HG03571 (cell line): Measurements from ENCODE around the gene OSBPL5.

Experiments
- ATAC-seq: cut with Tn5 transposase; IDR thresholded peaks from one replicate; pipeline ENCODE4 v1.9.1; 2021; ENCODE audit not compliant: unreplicated experiment

Gene OSBPL5

DNA sequence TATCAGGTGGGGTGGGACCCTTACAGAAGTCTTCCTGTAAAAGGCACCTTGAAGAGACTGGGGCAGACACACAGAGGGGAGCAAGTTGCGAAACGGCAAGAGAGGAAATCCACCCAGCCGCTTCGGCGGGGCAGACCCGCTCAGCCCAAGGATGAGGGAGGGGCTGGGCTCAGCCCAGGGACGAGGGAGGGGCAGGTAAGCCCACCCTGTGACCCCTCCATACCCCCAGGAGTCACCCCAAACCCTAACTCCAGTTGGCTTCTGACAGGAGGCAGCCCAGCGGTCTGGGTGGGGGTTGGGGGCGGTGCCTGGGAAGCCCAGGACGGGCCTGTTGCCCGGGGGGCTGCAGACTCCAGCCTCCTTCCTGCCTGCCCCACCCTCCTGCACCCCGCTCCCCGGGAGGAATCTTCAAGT is 965 bp downstream of the OSBPL5 start:
- no peak for ATAC-seq

DNA sequence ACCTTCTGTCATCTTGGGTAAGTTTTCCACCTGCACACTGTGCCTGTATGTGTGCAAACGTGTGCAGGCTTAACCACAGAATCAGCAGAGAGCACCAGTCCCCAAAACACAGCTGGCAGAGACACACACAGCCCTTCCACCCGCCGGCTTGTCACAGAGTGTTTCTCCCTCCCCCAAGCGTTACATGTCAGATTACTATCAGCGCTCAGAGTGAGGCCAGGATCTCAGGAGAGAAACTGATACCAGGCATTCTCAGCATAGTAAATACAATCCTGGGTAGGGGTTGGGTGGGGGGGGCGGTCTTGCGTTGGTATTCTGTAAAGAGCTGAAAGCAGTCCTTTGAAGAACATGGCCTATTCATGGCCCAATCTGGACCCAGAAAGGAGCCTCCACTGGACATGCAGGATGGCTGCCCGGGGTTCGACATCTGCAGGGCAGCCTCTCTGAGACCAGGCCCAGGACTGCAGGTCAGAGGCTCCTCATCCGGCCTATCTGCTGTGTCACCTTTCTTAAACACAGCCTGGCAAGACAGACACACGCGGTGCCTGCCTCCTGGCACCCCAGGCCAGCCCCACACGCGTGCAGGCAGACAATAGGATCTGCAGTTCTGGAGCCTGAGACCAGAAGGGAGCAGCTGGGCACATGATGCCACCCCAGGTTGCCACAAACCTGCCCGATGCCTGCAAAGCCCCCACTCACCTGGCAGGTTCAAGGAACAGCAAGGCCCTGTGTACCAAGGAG is 1.7 kb downstream of the OSBPL5 start:
- ATAC-seq, result no peak

DNA sequence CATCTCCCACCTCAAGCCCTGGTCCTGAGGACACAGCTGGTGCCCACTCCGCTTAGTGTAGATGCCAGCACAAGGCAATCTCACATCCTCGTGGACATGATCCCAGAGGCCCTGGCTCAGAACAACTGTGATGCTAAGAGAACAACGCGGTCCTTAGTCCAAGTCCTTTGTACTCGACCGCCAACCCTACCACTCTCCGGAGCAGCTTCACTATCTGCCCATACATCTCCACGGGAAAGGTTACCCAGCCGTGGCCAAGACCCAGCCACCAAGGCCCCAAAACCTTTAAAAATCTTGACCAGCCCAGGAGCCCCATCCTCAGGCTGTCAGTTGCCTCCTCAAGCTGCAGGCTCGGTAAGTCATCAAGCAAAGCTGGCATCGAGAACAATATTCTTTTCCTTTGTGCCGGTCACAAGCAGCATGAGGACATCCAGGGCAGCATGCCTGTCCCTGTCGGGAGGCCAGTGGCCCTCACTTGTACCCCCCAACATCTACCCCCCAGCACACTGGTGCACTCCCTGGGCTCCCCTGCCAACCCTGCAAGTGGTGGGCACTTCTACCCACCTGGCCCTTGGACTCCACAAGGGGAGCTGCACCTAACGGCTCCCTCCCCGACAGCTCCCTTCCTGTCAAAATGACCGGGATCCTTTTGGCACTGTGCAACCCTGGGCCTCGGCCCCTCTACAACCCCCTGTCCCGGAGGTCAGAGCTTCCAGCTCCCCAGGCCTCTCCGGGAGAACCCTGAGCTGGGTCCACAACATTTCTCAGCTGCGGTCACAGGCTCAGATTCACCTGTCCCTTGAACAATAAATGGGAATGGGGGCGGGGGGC is 2.5 kb downstream of the OSBPL5 start:
- no peak for ATAC-seq

DNA sequence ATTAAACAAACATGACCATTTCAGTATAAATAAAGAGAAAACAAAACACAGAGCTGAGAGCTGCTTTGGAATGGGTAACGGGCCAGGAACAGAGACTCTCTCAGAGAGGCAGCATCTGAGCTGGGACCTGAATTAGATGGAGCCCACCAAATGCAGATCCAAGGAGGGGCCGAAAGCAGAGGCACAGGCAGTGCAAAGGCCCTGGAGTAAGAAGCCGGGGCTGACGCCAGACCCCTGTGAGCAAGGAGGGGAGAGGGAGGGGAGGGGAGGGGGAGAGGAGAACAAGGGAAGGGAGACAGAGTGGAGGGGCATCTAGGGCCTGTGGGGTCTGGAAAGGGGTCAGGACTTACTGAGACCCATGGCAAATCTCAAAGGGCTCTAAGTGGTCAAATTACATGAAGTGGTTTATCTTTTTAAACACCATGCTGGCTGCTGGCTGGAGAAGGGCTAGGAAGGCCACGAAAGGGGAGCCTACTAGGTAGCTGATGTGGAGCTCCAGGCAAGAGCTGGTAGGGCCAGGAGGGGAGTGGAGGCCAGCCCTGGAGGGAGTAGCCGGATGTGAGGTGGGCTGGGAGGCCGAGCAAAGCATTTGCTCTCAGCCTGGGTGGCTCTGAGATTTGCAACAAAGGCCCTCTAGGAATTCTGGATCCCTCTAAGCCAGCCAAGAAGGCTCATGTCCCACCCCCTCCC is 3.2 kb downstream of the OSBPL5 start:
- no peak for ATAC-seq

DNA sequence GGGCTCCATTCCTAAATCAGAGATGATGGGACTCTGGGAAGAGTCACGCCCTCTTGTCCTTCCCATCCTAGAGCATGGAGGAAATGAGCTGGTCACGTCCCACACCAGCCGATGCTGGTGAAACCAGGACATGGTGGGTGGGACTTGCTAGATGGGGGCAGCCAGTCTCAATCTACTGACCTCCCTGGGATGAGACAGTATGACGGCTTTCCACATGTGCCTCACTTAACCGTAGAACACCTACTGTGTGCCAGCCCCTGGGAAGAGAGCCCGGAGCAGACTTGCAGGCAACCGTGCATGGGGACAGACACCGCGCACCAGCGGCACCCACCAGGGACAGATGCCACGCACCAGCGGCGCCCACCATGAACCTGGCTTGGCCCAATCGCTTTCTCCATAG is 3.8 kb downstream of the OSBPL5 start:
- no peak for ATAC-seq

DNA sequence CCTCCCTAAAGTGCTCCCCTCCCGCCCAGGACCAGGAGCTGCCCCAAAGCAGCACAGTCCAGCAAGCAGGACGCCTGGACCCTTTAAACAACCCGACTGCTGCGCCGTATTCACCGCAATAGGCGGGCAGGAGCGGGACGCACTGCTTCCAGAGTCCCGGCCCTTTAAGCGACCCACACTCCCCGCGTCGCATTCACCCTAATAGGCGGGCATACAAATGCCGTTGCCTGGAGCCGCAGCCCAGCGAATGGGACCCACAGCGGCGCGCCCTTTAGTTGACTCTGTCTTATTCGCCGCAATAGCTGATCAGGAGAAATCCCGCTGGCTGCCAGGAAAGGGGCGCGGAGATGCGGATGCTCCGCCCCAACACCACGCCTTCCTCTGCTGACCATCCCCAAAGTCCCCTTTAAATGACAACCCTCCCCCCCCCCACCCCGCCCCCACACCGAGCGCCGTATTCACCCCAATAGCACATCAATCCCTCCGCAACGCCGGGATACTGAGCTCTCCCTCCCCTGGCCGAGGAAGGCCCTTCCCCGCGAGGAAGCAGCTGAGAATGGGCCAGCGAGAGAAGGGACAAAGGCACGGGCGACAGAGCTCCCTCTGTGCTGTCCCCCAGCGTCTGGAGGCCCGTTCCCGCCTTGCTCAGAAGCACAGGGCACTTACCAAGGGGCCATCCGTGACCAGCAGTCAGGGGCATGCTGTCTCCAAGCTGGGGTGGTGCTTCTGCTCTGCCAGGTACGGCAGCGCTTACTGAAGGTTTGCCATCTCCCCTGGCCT is 4.7 kb downstream of the OSBPL5 start:
- ATAC-seq, result no peak

DNA sequence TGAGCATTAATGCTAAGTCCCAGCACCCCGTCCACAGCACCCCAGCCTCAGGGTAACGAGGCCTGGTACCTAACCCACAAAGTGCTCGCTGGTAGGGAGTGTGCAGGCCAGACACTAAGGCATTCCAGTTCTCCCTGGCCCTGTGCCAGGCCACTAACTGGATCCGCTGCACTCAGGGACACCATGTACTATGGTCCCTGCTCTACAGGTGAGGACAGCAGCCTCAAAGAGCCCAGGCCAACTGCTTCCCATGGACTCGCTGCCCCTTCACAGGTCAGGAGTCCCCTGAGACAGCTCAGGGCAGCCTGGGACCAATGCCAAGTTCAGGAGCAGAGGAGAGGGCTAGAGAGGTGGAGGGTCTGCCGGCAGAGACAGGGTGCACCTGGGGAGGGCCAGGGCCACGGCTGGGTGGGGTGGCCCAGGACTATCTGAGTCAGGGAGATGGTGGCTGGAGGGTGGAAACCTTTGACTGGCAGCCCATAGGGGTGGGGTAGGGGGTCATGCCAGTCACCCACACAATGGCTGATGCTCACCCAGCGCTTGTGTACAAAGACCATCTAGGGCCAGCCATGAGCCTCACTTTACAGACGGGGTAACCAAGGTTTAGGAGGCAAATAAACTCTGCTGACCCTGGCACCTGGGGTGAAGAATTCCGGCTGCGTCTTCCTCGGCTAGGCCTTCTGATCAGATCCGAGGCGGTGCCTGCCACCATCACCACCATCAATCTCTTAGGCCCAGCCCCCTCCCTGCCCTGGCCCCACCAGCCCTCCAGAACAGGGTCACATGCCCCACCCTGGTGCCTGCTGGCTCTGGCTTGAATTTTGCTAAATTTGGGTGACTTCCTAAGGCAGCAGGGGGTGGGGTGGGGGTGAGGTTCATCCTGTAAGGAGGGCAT is 5.6 kb downstream of the OSBPL5 start:
- ATAC-seq, result no peak

DNA sequence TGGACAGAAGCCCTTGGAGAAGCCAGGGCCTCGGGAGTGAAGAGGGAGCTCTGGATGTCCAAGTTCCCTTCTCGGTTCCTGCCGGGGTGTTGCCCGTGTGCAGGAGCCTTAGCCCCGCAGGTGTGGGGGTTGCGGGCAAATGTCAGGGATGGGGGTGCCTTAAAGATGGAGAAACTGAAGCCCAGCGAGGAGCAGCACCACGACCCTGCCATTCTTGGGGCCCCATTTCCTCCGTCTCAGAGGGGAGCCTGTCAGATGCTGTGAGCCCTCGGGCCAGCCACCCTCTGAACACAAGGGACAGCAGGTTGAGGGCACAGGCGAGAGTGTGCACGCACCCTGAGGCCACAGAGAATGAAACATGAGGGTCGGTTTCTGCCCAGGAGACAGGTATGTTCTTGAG is 6.3 kb downstream of the OSBPL5 start:
- ATAC-seq, result no peak

DNA sequence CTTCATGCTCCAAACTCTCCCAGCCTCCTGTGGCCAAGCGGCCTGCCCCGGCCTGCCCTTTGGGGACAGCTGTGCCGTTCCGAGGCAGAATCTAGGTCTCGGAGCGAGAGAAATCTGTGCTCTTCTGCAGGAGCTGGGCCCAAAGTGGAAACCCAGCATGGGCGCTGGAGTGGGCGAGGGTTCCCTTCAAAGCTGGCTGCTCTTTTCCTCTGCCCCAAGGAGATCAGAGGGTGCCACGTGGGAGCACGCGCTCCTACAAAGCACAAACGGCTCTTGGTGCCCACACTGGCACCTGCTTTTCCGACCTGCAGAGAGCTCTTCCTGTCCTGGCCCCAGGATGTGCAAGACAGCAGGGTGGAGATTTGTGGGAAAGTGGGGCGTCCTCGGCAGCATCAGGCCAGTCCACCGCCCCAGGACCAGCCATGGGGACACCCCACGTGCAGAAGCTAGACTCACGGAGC is 6.9 kb downstream of the OSBPL5 start:
- no peak for ATAC-seq

DNA sequence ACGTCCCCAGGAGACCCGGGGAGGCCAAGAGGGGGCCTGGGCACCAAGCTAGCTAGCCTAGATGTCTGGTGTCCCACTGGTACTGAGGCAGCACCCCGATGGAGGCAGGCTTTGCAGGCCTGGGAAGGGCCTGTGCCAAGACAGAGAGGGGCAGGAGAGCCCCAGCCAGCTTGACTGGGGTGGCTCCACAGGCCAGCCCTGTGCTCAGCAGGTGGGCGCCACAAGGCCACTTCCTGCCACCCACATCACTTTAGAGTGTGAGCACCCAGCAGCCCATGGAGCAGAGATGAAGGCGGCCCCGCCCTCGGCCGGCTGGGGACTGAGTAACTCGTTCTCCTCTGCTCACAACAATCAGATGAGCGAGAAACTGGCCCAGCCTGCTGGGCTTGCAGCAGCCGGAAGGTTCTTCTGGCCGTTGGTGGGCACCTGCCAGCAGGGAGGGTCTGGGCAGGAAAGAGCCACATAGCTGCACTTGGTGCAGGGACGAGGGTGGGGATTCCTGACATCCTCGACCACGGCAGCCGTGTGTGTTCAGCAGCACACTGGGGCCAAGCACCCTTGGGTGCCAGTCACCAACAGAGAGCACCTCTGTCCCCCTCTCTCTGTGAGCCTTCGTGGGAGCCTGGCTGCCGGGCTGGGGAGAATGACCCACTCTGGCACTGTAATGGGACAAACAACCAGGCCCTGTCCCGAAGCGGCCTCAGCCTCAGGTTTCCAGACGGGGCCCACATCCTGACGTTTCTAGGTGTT is 7.6 kb downstream of the OSBPL5 start:
- ATAC-seq, result no peak

DNA sequence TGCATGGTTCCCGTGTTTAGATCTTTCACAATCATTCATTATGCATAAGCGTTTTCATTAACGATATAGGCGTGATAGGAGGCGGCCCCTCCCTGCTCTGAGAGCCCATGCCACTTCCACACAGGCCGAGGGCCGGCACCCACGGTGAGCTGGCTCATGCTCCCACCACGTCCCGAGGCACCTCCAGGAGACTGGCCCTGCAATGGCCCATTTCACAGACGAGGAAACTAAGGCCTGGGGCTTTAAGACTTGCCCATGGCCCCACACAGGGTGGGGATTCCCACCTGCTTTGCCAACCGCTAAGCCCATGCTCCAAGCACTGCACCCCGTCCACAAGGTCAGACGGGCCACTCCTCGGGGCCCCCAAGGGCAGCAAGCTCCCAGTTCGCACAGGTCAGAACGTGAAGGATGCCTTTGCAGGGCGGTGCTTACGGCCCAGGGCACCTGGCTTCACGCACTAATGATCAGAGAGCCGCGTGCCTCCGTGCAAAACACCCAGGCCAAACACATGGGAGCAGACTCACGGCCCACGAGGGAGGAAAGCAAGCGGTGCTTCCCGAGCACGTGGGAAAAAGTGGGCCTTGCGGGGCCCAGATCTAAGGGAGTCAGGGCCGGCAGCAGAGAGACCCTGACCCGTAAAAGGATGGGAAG is 8.3 kb downstream of the OSBPL5 start:
- ATAC-seq, result no peak

DNA sequence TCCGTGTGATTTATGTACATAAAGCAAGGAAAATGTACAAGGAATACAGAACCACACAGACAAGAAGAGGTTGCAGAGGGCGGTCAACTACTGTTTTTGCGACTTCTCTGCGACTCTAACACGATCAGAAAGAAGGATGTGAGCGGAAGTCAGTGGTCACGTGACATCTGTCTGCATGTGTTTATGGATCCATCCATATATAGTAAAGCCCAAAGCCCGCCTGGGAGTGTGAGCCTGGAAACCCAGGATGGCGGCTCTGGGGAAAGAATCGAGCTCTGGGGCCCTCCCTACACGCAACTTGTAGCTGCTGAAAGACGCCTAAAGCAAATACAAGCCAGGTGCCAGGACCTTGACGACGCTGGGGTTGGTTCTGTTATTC is 8.8 kb downstream of the OSBPL5 start:
- ATAC-seq, result no peak

DNA sequence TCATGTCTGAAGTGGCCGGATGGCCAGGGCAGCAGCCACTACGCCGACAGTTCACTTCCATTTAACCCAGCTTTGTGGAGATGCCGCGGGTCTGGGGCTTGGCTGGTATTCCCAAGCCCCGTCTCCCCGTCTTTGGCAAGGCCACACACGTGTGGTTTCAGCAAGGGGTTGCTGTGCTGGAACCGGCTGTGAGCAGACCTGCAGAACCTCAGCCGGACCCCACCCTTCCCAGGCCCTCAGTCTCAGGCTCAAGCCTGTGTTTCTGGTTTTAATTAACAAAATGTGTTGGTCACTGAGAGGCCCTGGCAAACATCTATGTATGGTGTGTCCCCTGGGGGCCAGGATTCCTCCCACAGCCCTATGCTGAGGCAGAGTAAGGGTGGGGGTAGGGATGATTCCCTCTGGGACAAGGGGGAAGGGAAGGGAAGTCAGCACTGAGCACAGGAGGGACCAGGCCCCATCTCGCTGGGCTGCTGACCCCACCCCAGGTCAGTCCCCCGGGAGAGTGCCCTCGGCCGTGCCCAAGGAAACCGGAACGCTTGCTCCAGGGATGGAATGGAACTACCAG is 9.3 kb downstream of the OSBPL5 start:
- no peak for ATAC-seq

DNA sequence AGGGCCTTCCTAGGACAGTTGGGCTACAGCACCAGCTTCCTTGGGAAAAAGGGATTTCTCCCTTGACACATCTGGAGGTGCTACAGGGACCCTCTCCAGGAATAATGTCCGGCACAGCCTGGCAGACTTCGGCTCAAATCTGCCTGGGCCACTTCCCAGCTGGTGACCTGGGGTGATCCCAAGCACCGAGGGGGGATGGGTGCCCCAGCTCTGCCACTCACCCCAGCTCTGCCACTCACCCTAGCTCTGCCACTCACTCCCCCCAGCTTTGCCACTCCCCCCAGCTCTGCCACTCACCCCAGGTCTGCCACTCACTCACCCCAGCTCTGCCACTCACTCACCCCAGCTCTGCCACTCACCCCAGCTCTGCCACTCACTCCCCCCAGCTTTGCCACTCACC is 9.9 kb downstream of the OSBPL5 start:
- ATAC-seq, result no peak

DNA sequence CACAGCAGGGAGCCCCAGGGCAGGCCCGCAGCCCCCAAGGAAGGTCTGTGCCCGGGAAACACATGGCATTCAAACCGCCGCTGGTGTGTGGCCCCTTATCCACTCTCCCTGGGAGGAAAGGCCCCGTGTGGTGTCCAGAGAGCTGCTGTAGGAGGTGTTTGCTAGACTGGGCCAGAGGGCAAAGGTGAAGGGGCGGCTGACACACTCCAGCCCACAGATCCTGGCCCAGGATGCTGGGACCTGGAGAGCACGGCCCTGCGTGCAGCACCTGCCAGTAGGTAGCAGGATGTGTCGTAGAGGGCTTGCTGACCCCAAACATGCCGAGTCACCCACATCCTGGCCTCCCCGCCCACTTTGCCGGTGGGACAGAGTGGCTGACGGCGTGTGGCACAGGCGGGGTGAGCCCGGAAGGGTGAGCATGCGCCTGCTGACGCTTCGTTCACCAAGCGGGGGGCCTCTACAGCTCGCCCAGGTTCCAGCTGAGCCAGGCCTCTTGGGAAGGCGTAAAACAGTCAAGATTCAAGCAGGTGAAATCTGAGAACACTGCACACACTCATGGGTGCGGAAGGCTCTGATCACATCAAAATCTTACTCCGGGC is 11.0 kb downstream of the OSBPL5 start:
- no peak for ATAC-seq

DNA sequence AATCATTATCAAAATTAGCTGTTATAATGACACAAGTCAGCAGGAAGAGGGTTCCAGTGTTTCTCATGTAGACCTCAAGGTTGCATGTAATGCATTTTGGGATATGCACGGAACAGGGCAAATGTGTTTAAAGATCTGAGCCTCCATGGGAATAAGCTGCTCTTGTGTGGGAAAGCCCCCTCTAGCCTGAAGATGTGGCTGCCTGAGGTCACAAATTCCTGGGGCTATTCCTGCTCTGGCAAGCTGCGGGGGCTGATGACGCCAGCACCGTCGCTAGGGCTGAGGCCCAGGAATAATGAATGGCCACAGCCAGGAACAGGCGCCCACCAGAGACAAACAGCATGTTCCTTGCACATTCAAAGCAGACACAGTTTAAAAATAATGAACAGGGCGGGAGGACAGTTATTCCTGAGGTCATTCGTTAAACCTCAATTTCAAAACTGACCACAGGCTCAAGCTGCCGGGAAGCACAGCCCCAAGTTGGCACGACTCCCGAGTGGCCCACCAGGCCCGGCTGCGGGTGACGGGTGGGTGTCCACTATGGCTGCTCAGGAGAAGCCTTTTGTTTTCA is 11.7 kb downstream of the OSBPL5 start:
- ATAC-seq, result no peak

DNA sequence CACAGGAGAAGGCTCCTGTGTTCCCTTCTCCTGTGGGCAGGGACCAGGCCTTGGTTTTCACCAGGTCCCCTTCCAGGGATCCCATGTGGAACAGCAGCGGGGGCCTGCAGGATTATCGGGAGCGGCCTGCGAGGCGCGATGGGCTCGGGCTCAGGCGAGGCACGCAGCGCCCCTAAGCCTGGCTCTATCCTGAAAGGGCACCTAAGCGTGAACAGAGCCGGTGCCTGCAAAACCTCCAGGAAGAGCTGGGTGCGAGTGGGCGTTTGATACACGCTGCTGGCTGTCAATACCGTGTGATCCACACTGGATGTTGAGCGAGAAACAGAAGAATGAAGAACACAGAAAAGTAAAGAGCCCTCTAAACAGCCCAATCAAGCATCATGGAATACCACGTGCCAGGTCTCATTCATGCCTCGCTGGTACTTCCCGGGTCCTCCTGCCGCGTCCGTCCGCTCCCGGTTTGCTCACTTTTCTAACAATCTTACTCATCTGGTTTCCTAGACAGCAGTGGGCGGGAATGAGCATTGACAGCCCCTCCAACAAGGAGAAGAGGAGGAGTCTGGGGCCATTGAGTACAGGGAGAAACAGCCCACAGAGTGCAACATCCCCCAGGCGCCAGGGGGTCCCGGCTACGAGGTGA is 12.5 kb downstream of the OSBPL5 start:
- no peak for ATAC-seq
